ENCODE data around the gene SWAP70.
"Not testable (repeated sequence)": the region's sequence is repeated elsewhere in the genome, so short reads cannot be mapped to it uniquely, and the experiment has no call there.

SWAP70 gene

GRCh38 chr11:9726321-9727022, 62.6 kb downstream of the SWAP70 start:
- DNase-seq = no peak

GRCh38 chr11:9728058-9728457, 64.2 kb downstream of the SWAP70 start:
- DNase-seq = no peak

GRCh38 chr11:9731256-9731655, 67.4 kb downstream of the SWAP70 start:
- no peak for DNase-seq

- DNase-seq = no peak
Measured at GRCh38 chr11:9732453-9732852, 68.6 kb downstream of the SWAP70 start.

- DNase-seq = no peak
Measured at GRCh38 chr11:9733212-9733611, 69.3 kb downstream of the SWAP70 start.

DNA sequence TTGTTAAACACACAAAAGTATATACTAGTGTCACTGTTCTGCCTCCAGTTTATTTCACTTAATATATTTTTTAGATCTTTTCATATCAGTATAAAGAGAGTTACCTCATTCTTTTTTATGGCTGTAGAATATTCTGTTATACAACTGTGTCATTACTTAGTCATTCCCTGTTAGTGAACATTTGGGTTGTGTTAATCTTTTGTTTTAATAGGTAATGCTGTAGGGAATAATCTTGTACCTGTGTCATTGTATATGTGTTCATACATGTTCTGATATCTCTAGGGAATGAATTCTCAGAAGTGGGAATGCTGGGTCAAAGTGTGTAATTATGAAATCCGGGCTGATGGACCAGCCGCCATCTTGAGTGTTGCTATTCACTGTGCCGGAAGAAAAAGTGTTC, 71.4 kb downstream of the SWAP70 start:
- no peak for DNase-seq

DNA sequence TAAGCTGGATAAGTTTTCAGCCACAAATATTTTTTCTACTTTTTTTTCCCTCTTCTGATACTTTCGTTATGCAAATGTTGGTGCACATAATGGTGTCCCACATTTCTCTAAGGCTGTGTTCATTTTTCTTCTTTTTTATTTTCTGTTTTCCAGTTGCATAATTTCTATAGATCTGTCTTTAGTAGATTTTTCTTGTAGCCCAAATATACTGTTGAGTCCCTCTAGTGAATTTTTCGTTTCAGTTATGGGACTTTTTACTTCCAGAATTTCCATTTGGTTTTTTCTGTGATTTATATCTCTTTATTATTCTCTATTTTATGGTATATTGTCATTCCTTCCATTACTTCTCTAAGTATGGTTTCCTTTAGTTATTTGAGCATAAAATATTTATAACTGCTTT, 72.0 kb downstream of the SWAP70 start:
- no peak for DNase-seq

DNA sequence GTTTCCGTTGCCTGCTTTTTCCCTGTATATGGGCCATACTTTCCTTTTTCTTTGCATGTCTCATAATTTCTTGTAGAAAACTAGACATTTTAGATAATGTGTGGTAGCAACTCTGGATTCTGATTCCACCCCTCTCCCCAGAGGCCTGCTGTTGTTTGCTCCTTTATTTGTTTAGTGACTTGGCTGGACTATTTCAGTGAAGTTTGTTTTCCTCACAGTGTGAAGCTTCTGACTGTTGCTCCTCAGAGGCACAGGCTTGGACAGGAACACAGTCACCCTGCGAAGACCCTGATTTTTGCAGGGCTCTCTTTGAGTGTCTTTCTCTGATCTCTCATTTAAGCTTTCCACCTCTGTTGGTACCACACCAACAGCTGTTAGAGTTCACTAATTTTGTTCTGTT, 72.5 kb downstream of the SWAP70 start:
- DNase-seq = no peak

DNA sequence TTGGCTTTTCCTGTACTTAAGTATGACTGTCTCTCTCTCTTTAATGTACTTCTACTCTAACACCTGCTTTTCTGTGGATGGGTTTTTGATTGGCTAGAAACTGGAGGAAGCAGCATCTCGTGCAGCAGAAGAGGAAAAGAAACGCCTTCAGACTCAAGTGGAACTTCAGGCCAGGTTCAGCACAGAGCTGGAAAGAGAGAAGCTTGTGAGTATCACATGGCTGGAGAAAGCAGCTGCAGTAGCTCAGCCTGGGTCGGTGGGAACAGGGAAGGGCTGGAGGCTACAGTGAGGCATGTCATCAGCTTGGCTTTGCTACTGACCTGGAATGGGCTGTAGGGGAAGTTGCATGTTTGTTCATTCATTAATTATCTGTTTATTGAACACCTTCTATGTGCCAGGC, 74.2 kb downstream of the SWAP70 start:
- DNase-seq = no peak

DNA sequence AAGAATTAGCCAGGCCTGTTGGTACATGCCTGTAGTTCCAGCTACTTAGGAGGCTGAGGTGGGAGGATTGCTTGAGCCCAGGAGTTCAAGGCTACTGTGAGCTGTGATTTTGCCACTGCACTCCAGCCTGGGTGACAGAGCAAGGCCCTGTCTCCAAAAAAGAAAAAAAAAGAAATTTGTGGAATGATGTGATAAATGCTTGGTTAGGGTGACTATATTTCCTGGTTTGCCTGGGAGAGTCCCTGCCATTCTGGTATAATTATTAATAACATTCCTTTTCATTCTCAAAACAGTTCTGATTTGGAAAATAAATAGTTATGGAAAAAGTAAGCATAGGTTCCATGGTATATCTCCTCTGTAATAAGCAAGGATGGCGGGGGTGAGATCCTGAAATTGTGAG, 74.8 kb downstream of the SWAP70 start:
- DNase-seq = no peak

- no peak for DNase-seq
Measured at GRCh38 chr11:9739123-9739900, 75.4 kb downstream of the SWAP70 start.

- no peak for DNase-seq
Measured at GRCh38 chr11:9740202-9740883, 76.5 kb downstream of the SWAP70 start.

DNA sequence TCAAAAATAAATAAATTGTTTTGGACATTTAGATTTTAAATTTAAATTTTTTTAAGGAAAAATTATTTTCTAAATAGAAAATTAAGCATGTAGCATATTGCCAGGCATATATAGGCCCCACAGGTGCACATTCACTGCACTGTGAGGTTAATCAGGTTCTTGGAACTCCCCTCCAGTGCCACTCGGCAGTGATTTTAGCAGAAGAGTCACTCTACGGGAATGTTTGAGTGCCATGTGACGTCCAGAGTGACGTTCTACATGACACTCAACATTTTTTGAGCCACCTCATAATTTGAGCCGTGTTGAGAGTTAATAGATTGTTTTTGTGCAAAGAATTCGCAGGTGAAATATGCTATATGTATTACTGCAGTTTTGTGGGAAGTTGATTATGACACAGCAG, 77.4 kb downstream of the SWAP70 start:
- no peak for DNase-seq

DNA sequence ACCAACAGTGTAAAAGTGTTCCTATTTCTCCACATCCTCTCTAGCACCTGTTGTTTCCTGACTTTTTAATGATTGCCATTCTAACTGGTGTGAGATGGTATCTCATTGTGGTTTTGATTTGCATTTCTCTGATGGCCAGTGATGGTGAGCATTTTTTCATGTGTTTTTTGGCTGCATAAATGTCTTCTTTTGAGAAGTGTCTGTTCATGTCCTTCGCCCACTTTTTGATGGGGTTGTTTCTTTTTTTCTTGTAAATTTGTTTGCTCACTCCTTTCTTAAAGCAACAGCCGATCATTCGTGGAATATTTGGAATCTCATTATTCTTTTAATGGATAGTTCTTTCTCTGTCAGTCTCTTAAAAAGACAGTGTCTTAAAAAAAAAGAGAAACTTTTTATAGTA, 79.6 kb downstream of the SWAP70 start:
- DNase-seq = not testable (repeated sequence)

DNA sequence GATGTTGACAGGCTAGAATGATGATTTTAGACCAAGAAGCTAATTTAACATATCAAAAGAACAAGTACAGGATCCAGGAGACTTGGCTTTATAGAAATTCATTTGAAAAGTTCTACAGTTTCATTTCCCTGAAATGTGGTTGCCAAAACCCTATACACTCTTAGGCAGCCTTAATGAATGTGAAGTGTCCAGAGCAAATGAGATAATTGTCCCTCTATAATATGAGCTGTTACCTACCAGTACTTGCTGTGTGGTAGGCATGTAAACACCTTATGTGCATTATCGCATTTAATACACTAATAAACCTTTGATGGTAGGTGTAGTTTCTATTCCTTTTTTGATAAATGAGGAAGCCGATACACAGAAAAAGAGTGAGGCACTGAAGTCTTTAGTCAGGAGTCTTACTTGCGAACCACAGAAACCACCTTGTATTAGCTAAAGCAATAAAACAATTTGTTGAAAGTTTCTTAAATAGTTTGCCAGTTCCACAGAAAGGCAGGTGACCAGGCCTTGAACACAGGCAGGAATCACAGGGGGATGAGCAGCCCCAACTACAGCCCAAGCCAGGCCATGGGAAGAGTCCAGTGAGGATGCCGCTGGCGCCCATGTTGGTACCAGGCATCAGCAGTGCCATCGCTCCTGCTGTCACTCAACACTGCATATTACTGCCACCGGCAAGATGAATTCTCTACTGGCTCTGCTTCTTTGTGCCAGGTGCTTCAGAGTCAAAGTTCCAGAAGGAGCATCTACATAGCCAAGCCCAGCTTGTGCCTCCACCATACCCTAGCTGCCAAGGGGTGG, 81.7 kb downstream of the SWAP70 start:
- no peak for DNase-seq

DNA sequence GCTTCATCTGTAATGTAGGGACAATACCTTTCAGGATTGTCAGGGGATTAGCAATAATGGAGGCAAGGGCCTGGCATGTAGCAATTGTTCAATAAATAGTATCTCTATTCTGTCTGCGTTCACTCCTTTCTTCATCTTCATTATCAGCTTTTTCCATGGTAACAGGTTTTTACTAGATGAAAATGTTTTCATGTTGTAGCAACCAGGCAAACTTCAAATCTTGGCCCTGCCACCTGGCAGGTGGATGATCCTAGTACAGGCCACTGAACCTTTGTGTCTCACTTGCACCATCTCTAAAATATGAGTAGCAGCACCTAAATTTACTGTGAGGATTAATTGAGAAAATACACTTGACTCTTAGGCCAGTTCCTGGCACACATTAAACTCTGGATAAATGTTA, 83.4 kb downstream of the SWAP70 start:
- no peak for DNase-seq

- DNase-seq = no peak
Measured at GRCh38 chr11:9747828-9748227, 84.0 kb downstream of the SWAP70 start.

GRCh38 chr11:9748361-9748970, 84.6 kb downstream of the SWAP70 start:
- DNase-seq = peak in 5 of 6 experiments; percentile 9 to 61 (median 25)

DNA sequence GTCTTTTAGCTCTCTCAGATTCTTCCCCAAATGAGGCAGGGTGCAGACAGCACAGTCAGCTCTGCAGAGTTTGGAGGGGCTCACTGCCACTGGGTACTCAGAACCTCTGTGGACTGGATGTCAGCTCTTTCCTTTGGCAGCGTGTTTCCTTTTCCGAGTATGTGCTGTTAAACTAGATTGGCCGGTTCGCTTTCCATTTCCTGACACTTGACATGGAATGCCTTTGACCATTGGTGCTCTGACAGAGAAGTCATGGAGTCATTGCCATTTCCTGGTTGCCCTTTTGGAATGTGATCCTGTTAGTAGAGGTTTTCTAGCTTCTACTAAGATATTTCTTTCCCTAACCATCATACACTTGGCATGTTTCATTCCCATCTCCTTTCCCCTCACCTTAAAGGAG, 86.7 kb downstream of the SWAP70 start:
- DNase-seq = no peak

DNA sequence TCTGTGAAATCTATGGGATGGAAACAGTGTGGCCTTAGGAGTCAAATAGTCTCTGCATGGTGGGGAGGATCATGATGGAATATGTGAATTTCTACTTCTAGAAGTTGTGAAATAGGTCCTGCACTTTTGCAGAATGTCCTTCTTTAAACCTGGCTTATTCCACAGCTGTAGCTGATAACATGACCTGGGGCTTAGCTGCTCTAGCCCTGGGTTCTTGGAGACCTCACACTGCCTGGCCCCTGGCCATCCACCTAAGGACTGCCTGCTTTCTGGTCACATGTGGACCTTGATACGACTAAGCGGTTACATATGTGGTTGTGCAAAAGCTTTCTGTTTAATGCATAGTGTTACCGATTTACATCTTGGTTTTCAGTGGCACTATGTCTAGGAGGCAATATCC, 88.2 kb downstream of the SWAP70 start:
- DNase-seq = no peak

GRCh38 chr11:9753021-9753420, 89.1 kb downstream of the SWAP70 start:
- DNase-seq = no peak

DNA sequence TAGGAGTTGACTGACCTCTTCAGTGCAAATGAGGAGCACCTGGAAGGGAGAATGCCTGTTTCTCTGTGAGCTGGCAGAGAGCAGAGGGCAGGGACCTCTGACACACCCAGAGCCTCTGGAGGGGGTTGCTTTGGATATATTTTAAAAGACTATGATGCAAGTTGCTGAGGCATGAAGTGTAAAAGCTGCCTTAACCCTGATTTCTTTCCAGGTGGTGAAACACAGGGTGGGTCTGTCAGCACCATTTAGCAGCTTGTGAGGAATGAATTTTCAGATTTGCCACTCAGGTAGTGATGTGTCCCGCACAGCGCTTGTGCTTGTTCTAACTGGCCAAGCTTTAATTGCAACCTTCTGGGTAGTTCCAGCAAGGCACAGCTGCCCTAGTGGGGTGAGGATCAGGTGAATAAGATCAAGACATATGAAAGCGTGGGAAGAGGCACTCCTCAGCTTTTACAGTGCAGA, 90.2 kb downstream of the SWAP70 start:
- DNase-seq = no peak
